Mesothelial cell of epicardium (in vitro differentiated cells): ENCODE results near the gene ACTL10. TPM values are rescaled to one million over a fixed set of nuclear protein-coding genes. Genes with fewer than 3 reads are reported as not detected.

Experiments
- DNase-seq, 2 experiments: peaks; one replicate each; pipeline ENCODE4 v3.0.0; 2021; ENCODE audit warnings: low spot score in 2 of 2; ENCODE audit not compliant: unreplicated experiment in 2 of 2
- H3K27ac Mint-ChIP-seq: 2 replicates; pipeline ENCODE4 v1.8.0; 2021; ENCODE audit warnings: mixed read lengths
- H3K27me3 Mint-ChIP-seq: 2 replicates; pipeline ENCODE4 v1.8.0; 2021; ENCODE audit warnings: low read depth, mixed read lengths
- H3K36me3 Mint-ChIP-seq: 2 replicates; pipeline ENCODE4 v1.8.0; 2021; ENCODE audit warnings: mixed read lengths
- H3K4me1 Mint-ChIP-seq: 2 replicates; pipeline ENCODE4 v1.8.0; 2021; ENCODE audit warnings: mixed read lengths
- H3K4me3 Mint-ChIP-seq: 2 replicates; pipeline ENCODE4 v1.8.0; 2021; ENCODE audit warnings: mild to moderate bottlenecking, moderate library complexity, mixed read lengths
- H3K9me3 Mint-ChIP-seq: 2 replicates; pipeline ENCODE4 v1.8.0; 2021; ENCODE audit warnings: mixed read lengths
- total RNA-seq: library from RNA; stranded (reverse); gene quantifications from 3 replicates; pipeline ENCODE4 v1.2.1, GENCODE V29; 2021
- TF ChIP-seq, protein P1 (sequence below): fragments of 200-600 bp; sonication (generic); IDR thresholded peaks from one replicate; pipeline ENCODE4 v1.5.0; 2021; ENCODE audit warnings: antibody characterized with exemption; ENCODE audit not compliant: unreplicated experiment

Gene ACTL10
- total RNA-seq, 1 donor from 2014 or later: 0.63 TPM

DNA sequence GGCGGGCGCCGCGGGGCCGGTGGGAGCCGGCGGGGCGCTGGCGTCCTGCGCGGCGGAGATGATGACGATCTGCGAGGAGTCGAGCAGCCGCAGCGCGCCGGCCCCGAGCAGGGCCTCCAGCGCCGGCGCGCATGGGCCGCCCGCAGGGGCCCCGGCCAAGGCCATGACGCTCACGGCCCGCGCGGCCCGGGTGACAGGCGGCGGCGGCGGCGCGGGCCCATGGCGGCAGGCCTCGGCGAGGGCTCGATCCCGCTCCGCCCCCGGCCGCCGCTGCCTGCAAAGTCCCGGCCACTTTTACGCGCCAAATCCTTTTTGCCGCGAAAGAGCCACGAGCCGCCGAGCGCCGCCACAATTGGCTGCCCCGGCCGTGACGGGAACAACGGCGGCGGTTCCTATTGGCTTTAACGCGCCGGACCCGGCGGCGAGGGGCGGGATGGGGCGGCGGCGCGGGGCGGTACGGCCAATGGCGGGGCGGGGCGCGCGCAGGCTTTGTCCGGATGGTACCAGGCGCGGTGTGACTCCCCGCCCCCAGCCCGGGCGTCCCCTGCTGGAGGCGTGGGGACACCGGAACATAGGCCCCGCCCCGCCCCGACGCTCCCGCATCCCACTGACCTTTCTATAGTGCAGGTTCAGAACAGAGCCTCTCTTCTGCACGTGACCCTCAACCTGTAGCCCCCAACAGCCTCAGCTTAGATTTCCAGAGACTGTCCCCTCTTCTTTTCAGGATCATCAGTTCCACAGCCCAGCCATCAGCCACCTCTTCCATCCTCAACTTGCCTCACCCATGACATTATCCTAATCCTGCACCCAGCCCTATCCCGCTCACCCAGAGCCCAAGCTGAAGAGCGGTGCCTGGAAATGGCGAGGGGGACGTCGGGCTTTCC is 19.6 kb downstream of the ACTL10 start, which contains the start of gene E2F1:
E2F1 (minus strand) TSS at position 286 of the 884 bp plus-strand sequence; CDS start at position 165, 121 bp downstream.
- peak within 1 kb of the TSS; percentile 95 for H3K27ac Mint-ChIP-seq

DNA sequence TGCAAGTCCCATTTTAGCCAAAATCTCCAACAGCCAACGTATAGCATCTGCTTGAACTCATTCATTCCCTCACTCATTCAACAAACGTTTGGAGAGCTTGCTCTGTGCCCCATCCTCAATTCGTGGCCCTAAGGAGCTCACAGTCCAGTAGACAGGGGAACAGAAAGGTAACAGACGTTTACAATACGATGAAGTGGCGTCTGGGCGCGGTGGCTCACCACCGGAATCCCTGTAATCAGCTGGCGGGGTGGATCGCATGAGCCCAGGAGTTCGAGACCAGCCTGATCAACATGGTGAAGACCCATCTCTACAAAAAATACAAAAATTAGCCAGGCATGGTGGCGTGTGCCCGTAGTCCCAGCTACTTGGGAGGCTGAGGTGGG is 20.2 kb downstream of the ACTL10 start:
- peak overlapping the region; percentile 95 for H3K27ac Mint-ChIP-seq
- DNase-seq: no peak
- peak overlapping the region; percentile 71 for H3K4me3 Mint-ChIP-seq
- TF ChIP-seq, protein P1, sequence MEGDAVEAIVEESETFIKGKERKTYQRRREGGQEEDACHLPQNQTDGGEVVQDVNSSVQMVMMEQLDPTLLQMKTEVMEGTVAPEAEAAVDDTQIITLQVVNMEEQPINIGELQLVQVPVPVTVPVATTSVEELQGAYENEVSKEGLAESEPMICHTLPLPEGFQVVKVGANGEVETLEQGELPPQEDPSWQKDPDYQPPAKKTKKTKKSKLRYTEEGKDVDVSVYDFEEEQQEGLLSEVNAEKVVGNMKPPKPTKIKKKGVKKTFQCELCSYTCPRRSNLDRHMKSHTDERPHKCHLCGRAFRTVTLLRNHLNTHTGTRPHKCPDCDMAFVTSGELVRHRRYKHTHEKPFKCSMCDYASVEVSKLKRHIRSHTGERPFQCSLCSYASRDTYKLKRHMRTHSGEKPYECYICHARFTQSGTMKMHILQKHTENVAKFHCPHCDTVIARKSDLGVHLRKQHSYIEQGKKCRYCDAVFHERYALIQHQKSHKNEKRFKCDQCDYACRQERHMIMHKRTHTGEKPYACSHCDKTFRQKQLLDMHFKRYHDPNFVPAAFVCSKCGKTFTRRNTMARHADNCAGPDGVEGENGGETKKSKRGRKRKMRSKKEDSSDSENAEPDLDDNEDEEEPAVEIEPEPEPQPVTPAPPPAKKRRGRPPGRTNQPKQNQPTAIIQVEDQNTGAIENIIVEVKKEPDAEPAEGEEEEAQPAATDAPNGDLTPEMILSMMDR: no peak
- H3K9me3 Mint-ChIP-seq: no peaks in the 10 kb centered on the region
- no peaks in the 10 kb centered on the region for H3K36me3 Mint-ChIP-seq
- no peaks in the 10 kb centered on the region for H3K27me3 Mint-ChIP-seq
- peaks cover 29% of the 10 kb centered on the region for H3K4me1 Mint-ChIP-seq

More for the DNA sequence above, 19.6 kb downstream of the ACTL10 start, which contains the start of gene E2F1:
- no peaks in the 10 kb centered on the region for H3K27me3 Mint-ChIP-seq
- TF ChIP-seq, protein P1: no peak
- DNase-seq: peak; percentile 97 to 98
- peaks cover 29% of the 10 kb centered on the region for H3K4me1 Mint-ChIP-seq
- H3K9me3 Mint-ChIP-seq: no peaks in the 10 kb centered on the region
- peak within 1 kb of the TSS; percentile 71 for H3K4me3 Mint-ChIP-seq
- H3K36me3 Mint-ChIP-seq: no peaks in the 10 kb centered on the region

DNA sequence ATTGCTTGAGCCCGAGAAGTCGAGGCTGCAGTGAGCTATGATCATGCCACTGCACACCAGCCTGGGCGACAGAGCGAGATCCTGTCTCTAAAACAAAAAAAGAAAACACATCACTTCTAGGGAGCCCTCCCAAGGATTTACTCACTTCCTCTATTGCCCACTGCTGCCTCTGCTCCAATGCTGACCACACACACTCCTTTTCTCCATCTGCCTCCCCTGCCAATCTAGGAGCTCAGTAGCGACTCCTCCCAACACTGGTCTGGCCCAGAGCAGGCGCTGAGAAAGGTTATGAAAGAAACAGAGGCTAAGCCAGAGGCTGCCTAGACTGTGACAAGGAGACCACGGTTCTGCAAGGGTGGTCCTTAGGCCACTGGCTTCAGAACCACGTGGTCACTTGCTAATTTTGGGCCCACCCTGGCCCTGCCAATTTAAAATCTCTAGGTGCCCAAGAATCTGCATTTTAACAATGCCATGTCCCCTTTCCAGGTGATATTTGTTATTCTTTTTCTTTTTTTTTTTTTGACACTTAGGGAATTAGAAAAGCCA is 20.7 kb downstream of the ACTL10 start:
- no peaks in the 10 kb centered on the region for H3K9me3 Mint-ChIP-seq
- H3K36me3 Mint-ChIP-seq: no peaks in the 10 kb centered on the region
- peak overlapping the region; percentile 95 for H3K27ac Mint-ChIP-seq
- TF ChIP-seq, protein P1: no peak
- no peak for DNase-seq
- H3K4me3 Mint-ChIP-seq: no peak overlapping the region
- peaks cover 29% of the 10 kb centered on the region for H3K4me1 Mint-ChIP-seq
- no peaks in the 10 kb centered on the region for H3K27me3 Mint-ChIP-seq

DNA sequence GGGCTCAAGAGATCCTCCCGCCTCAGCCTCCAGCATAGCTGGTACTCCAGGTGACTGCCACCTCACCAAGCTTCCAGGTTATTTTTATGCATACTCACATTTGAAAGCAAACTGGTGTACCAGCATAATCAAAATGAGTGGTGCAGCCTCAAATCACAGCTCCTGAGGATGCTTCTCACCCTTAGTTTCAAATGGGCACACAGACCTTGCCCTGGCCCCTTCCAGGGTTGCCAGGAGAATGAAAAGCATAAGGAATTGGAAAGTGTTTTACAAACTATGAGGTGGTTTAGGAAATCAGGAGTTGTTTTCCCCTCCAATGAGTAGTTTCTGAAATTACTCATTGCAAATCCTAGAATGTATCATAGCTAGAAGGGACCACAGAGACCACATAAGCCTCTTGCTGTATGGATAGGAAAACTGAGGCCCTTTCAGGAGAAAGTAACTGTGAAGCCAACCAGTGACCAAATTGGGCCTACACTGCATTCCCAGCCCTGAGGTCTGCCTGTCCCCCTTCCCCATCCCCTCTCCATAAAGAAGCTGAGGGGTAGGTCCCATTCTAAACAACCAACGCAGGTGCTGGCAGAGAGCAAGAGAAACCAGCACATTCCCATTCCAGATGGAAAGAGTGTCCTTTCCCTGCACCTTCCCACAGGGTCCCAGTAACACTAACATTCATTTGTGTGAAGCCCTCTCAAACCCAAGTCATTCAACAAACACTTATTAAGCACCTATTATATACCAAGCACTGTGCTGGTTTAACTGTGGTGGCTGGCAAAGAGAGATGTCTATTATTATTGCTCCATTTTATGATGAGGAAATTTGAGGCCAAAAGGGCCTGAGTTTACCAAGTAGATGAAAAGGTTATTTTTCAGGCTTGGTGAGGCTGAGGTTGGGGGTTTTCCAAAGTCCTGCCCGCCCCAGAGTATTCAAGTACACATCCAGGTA is 21.5 kb downstream of the ACTL10 start:
- H3K36me3 Mint-ChIP-seq: no peaks in the 10 kb centered on the region
- peaks cover 29% of the 10 kb centered on the region for H3K4me1 Mint-ChIP-seq
- H3K4me3 Mint-ChIP-seq: no peak overlapping the region
- TF ChIP-seq, protein P1: no peak
- H3K27ac Mint-ChIP-seq: peak overlapping the region; percentile 95
- H3K27me3 Mint-ChIP-seq: no peaks in the 10 kb centered on the region
- H3K9me3 Mint-ChIP-seq: no peaks in the 10 kb centered on the region
- no peak for DNase-seq

DNA sequence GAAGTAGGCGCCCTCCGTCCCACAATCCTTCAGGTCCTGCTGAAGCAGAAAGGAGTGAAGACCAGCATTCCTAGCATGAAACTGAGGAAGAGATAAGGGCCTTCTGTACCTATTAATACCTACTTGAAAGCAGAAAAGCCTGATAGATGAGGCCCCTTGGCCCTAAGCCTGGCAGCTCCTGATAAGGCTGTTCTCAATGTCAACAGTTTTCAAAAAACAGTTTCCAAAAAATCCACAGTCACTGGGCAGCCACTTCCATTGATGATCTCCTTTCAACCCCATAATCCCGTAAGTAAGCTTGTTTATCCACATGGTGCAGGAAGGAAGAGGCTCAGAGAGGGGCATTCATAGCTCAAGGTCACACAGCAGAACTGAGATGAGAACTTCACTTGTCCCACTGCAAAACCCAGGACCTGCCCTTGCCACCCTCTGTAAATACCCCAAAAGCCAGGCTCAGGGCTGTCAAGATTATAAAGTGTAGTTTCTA is 22.2 kb downstream of the ACTL10 start:
- Mint-ChIP-seq H3K27me3 (no peaks in the 10 kb centered on the region), H3K4me1 (peaks cover 30% of the 10 kb centered on the region), H3K27ac (peak overlapping the region; percentile 95), H3K36me3 (no peaks in the 10 kb centered on the region), H3K4me3 (no peak overlapping the region), H3K9me3 (no peaks in the 10 kb centered on the region)
- TF ChIP-seq, protein P1: no peak
- no peak for DNase-seq
